SH-SY5Y (cell line): Measurements from ENCODE around the gene POLA1.

Experiments used
- GATA2 ChIP-seq: IDR thresholded peaks from 2 replicates; pipeline ENCODE4 v1.6.1; 2011; ENCODE audit warnings: mild to moderate bottlenecking, low read depth, low read length
- GATA3 ChIP-seq: IDR thresholded peaks from 2 replicates; pipeline ENCODE4 v1.6.1; 2011; ENCODE audit warnings: low read depth, mild to moderate bottlenecking, low read length, moderate library complexity

DNA sequence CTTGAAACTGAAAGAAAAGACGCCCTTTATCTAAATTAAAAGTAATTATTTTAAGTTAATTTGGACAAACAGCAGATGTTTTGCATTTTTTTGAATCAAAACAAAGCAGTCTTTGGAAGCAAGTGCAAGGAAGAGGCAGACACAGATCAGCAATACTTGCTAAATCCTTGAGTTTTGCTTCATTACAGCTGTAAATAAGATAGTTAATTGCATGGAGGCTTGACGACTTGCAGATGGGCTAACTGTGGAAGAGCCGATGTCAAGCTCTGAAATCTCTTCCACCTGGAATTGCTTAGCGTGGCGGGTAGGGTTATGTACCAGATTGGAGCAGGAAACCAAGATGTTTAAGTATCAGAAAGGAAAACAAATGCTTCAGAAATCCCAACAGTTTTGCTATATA lies 148.8 kb downstream of the POLA1 start:
- TF ChIP-seq GATA3, result no peak
- no peak for TF ChIP-seq GATA2
